Non-pigmented ciliary epithelial cell (primary cell): ENCODE results near the gene CFAP45.
"Not testable (repeated sequence)": the region's sequence is repeated elsewhere in the genome, so short reads cannot be mapped to it uniquely, and the experiment has no call there.

Experiments
- DNase-seq: peaks from one replicate; pipeline ENCODE4 v3.0.0-alpha.2; 2010; ENCODE audit warnings: low read depth

Gene CFAP45

DNA sequence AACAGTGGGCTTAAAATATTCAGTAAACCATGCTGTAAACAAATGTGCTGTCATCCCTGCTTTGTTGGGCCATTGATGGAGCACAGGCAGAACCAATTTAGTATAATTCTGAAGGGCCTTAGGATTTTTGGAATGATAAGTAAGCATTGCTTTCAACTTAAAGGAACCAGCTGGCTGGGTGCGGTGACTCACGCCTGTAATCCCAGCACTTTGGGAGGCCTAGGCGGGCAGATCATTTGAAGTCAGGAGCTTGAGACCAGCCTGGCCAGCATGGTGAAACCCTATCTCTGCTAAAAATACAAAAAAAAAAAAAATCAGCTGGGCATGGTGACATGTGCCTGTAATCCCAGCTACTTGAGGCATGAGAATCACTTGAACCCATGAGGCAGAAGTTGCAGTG is 4.1 kb upstream of the CFAP45 start:
- DNase-seq: not testable (repeated sequence)

DNA sequence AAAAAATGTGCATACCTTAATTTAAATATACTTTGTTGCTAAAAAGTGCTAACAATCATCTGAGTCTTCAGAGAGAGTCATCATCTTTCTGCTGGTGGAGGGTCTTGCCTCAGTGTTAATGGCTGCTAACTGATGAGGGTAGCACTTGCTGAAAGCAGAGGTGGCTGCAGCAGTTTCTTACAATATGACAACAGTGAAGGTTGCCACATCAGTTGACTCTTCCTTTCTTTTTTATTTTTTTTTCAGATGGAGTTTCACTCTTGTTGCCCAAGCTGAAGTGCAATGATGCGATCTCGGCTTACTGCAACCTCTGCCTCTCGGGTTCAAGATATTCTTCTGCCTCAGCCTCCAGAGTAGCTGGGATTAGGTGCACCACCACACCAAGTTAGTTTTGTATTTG is 2.6 kb upstream of the CFAP45 start:
- no peak for DNase-seq

DNA sequence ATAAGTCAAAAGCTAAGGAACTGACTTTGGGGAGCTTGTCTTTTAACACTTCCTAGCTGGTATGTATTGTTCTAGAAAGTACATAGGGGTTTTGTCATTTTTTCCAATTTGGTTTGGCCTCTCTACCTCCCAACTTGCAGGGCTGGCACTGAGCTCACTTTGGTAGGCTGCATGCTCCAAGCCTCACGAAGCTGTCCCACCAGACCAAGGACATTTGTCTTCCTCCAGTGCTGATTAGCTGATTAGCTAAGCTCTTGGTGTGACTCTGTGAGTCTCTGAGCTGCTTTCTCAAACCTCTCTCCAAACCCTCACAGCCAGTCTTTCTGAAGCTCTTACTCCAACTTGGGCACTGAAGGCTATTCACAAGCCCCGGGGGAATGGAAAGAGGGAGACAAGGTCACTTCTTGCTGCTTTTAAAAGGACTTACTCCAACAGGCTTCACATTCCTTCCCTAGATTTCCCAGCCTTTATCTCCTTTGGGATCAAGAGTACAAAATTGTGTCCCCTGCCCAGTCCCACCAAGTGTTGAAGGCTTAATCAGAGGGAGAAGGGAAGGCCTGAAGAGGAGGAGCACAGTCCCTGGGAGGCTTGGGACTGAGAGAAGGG is 893 bp upstream of the CFAP45 start:
- DNase-seq: no peak

DNA sequence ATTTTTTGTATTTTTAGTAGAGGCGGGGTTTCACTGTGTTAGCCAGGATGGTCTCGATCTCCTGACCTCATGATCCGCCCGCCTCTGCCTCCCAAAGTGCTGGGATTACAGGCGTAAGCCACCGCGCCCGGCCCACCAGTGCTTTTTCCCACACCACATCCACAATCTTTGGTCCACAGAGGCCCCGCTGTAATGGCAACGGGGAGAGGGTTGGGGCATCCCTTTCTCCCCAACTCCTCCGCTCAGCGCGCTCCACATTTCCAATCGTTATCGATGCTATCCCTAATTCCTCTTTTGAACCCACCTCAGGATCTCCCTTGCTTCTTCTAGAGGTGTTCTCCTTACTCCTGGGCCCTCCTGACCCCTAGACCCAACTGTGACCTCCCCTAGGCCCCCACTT is 331 bp downstream of the CFAP45 start:
- not testable (repeated sequence) for DNase-seq

DNA sequence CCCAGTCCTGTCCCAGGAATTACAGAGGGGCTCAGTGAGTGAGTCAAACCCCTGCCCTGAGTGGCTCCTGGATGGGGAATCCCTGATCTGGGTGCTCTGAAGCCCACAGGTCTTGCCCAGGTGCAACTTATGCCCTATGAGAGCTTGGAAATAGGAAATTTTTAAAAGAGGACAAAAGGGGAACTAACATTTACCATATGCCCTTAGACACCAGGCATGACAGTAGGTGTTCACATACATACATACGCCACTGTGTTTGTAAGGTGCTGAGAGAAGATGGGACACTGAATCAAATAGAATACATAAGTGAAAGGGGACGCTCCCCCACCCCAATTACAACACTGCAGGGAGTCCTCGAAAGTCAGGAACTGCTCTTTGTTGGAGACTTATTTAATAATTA is 1.4 kb downstream of the CFAP45 start:
- DNase-seq: no peak

DNA sequence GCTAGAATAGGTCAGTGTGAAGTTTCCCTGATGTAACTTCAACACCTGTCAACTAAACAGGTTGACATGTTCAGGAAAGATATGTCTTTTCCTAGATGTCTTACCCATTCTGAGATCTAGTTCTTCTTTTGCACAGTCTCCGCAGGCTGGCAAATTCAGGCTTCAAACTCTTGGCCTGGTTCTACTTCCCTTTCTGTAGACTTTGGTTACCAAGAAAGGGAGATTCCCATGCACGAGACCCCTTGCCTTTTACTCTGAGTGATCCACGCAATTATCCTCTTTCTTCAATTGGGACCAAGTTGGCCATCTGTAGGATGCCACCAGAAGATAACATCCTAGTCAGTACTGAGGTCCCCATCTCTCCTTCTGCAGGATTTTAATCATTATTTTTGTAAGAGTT is 2.0 kb downstream of the CFAP45 start:
- DNase-seq: no peak

DNA sequence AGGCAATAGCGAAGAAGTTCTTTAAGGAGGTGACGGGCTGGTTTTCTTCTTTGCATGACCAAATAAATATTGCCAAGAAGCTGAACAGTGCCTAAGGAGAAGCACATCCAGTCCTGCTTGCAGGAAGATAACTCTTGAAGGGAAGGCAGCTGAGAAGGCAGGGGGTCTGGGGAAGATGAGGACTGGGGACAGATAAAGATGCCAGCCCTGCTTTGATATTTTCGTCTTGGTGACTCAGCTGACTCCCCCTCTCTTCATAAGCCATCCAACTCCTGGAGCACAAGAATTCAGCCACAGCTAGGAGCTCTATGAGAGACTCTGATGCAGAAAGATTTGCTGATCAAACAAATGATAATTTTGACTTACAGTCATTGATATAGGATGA is 3.4 kb downstream of the CFAP45 start:
- DNase-seq: no peak

DNA sequence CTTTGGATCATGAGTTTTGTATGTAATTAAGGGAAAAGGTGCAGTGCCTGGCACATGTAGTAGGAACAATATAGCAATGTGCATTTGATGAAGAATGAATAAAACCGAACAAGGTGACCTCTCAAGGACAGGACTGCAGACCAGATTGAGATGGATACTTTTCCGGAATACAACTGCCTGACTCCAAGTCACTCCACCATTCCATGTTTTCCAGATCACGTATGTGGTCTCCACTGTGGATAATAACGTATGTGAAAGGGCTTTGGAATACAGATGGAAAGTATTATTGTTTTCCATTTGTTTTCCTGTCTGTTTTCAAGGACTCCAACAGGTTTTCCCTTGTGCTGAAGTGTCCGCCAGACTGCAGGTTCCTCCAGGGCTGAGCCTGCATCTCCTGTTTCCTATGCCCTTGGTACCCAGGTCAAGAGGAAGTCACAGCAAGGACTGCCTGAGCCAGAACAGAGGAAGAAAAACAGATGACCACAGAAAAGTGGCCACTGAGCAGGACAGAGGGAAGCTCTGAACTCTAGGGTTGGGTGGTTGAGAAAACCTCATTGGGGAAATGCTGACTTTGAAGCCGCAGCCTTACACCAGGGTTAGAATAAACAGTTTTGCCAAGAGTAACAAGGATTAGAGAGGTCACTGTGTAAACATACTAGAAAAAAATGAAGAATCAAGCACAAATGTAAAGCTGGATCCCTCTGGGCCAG is 4.0 kb downstream of the CFAP45 start:
- DNase-seq: no peak

DNA sequence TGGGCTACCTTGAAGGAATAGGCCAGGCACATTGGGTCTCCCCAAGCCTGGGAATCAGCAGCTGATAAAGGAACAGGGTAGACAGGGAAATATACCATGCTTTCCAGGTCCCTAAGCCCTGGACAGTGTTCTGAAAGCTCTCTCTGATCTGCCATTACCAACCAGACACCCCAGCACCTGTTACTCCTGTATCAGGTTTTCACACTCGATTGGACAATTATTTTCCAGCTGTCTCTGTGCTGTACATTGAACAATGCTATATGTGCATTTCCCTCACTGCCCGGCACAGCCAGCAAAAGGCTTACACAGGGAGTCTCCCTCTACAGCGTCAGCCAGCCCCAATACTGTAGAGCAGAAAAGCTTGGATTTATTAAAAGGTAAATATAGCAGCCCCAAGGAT is 4.7 kb downstream of the CFAP45 start:
- no peak for DNase-seq

DNA sequence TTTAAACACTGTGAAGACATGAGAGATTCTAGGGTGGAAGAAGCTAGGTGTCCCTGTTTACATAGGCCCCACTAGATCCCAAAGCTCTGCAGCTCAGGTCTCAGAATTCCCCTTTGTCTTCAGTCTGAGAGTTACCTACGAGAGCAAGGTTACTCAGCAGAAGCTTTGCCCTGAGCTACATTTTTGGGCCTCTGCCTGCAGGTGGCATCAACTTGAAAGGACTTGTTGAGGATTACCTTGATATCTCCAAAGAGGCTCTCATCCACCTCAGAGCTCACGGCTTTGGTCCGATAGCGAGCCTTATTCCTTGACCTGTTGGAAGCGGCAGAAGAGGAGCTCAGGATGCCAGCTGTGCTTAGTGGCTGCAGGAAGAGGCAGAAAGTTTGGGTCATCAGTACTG is 7.0 kb downstream of the CFAP45 start:
- DNase-seq: no peak

DNA sequence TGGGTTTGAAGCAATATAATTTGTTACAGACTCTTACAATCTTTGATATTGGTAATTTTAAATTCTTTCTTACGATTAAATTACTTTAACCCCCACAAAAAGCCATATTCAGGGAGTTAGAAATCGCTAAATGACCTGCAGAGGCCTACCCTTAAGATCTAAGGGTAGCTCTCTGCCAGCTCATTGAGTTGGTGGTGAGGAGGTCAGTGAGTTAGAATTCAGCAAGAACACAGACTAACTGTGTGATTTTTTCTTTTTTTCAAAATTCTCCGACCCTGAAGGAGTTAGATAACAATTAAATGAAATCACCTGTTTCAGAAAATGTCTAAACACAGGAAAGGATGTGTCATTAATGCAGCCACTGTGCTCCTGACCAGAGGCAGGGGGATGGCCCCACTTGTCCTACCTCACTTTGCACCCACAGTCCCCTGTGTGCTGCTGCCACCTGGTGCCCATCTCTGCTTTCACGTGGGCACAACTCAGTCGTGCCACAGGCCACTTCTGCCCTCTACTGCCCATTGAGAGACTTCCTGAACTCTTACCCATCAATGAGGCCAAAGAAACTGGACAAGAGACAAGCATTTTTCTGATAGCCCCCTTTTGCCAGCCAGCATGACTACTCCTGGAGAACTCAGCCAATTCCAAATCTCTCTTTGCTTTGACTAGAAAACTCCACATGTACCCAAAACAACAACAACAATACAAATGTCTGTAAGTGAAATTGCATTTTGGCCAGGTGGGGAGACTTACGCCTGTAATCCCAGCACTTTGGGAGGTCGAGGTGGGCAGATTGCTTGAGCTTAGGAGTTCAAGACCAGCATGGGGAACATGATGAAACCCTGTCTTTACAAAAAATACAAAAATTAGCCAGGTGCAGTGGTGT is 8.4 kb downstream of the CFAP45 start:
- peak; percentile 77 for DNase-seq

DNA sequence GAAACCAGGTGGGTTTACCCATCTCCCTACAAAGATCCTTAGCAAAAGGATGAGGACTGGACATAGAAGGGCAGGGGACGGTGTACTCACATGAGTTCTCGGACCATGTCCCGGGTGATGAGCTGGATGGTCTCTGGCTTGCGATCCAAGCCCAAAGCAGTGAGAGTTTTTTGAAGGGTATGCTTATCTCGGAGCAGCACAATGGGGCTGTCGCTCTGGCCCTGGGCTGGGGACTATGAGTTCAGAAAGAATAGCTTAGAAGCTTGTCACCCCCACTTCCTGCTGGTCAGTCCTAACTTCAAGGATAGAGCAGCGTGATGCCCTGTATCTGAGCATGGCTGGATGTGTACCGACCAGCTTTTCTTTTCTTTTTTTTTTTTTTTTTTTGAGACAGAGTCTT is 9.6 kb downstream of the CFAP45 start:
- DNase-seq: no peak

DNA sequence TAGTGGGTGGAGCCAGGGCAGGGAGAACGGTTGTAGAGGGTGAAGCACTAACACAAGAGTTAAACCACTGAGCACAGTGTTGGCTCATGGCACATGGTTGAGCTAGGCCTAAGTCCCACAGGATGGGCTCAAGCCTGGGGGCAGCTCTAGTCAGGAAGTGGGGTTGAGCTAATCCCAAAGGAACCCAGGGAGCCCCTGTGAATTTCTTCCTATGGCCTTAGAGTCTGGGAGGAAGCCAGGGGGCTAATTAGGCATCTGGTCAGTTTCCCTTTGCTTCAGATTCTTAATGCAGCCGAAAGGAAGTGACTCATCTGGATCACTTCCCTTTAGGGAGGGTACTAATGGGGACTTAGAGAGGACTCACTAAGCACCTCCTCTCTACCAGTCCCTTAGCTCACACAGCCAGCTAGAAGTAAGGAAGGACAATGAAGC is 10.1 kb downstream of the CFAP45 start:
- peak; percentile 72 for DNase-seq

DNA sequence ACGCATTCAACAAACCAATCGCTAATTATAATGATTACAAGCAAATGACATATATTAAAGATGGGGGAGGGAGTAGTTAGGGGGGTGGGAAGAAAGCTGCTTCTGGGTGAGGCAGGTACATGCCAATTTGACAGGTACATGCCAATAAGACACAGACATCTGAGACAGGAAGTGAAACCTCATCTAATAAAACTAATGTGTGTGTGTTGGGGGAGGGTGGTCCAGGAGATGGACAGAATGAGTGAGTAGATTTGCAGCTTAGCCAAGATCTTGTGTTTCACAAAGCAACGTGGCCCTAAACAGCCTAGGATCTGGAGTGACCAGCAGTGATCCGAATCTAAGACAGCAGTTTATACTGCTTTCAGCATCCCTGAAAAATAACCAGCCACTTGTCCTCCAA is 10.8 kb downstream of the CFAP45 start:
- no peak for DNase-seq

DNA sequence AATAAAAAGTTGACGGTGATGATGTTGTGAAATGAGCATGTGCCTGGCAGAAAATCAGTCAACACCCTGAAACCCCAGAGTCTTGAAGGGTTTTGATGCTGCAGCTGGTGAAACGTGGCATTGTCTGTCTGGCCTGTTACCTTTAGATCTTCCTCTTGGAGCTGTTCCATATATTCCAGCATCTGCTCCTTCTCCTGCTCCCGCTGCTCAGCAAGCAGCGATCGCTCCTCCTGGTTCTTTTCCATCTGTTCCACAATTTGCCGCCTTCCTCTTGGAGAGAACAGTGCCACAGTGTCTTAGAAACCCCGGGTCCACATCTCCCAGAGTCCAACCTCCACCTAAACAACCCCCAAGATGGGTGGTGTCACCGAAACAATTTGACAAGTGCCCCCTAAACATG is 15.7 kb downstream of the CFAP45 start:
- no peak for DNase-seq

DNA sequence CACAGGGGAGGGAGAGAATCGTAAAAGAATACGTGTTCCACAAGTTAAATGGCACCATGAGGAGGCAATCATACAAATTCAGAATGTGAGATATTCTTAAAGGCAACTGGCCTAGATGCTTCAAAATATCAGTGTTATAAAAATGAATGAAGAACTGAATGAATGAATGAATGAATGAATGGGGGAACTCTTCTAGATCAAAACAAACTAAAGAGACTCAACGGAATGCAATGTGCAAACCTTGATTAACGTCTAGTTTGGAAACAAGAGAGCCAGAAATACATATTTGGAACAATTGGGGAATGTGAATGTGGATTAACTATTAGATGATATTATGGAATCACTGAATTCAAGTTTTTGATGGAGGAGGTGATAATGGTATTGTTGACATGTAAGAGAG is 16.8 kb downstream of the CFAP45 start:
- no peak for DNase-seq

DNA sequence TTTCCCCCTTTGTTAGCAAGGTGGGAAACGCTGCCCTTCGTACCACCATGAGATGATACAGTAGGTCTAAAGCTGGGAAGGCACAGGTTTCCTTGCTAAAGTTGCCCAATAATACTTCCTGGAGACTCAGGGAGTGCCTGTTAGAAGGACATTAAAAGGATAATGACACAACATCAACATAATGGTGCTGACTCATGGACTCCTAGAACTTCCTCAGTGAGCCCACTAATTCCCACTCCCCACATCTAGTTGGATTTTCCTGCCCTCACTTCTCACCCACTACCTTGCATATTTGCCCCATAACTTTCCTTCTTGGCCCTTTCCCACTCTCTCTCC is 17.5 kb downstream of the CFAP45 start:
- DNase-seq: no peak

DNA sequence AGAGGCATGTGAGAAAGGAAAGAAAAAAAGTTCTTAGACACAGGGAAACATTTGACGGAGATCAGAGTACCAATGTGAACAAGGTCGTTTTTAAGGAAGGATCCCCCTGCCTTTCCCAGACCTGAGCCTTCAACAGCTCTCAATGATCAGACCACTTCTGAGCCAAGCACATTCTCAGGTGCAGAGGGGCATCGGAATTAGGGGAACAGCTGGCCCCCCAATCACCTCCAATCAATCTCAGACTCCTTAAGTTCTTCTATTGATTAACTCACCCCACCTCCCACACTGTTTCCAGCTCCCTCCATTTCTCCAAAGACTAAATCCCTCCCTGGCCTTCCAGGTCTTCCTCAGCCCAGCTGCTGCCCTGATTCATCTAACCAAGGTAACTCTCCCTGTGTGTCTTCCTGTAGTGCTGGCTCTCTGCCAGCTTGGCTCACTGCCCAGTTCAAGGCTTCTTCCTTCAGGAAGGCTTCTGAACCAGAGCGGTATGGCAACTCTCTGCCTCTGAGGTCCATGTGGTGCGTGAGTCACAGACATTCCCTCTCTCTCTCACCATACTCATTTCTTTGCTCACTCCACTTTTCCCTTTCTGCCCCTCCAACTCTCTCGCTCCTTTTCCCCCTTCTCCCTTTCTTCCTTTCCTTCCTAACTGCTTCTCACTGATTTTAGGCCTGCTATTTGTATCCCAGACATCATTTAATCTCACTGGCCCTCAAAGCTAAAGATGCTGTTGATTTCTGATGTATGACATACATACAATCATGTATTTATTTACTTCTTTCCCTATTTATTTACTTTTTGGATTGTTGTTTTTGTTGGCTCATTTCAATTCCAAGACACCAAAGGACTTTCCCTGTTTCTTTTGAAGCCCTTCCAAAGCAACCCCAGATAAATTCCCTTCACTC is 18.1 kb downstream of the CFAP45 start:
- peak; percentile 96 for DNase-seq

DNA sequence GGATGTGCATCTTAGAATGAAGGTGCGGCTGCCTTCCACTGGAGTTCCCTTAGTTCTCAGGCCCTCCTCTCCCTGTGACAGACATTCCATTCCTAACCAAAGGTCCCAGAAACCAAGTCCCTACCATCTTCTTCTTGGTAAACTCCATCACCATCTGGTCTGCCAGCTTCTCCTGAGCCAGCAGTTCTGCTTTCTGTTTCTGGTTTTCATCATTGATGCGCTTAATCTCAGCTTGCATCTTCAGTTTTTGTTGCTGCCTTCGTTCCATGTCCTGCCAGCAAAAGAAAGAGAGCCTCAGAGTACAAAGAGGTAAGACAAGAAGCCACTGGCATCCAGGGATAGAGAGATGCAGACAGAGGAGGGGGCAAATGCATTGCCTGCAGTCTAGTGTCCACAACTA is 19.5 kb downstream of the CFAP45 start:
- no peak for DNase-seq

DNA sequence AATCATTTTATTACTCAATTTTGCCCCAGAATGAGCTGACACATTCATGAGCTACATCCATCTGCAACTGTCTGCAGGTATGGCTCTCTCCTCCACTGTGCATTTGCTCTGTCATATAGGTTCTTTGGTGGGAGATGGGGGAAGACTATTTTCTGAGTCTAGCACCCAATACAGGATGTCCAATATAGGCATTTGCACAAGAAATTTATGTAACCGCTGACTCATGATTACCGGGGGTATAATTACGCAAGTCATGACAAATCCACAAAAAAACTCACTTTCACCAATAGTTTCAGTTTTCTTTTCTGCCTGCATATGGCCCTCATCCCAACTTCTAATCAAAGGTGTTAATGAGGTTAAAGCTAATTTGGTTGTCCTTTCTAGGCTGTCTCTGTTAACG is 20.0 kb downstream of the CFAP45 start:
- DNase-seq: peak; percentile 37

DNA sequence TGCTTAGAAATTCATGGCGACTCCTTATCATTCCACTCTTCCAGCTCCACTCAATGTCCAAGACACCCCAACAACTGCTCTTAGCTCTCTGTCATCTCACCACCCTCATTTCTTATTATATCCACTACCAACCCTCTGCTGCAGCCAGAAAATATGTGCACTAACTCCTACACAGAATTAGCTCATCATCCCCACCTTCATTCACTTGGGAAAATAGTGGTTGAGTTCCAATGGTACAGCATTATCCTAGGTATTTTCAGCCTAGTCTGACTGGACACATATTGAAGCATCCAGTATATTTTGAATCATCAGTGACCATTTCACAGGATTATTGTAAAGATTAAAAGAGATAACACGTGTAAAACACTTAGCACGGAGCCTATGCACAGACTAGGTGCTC is 20.8 kb downstream of the CFAP45 start:
- no peak for DNase-seq
